Measurements from ENCODE around the gene TUBGCP6.

DNA sequence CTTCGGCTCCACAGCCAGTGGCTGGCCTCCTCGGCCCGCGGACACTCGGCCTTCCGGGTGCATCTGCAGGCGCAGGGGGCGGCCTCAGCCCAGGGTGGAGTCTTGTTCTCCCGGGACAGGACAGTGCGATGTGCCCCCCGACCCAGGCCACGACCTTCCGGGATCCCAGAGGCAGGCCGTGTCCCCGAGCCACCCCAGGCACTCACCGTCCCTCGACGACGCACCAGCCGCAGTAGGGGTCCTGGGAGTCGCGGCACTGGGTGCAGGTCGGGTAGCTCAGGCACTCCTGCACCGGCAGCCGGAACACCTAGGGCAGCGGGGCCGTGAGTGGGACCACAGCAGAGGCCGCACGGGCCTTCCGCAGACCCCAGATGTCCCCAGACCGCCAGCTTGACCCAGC, 42.9 kb upstream of the TUBGCP6 start:
- no peak for TF ChIP-seq POLR2A (IDR thresholded peaks at IDR 0.05)
- TF ChIP-seq, protein P1, sequence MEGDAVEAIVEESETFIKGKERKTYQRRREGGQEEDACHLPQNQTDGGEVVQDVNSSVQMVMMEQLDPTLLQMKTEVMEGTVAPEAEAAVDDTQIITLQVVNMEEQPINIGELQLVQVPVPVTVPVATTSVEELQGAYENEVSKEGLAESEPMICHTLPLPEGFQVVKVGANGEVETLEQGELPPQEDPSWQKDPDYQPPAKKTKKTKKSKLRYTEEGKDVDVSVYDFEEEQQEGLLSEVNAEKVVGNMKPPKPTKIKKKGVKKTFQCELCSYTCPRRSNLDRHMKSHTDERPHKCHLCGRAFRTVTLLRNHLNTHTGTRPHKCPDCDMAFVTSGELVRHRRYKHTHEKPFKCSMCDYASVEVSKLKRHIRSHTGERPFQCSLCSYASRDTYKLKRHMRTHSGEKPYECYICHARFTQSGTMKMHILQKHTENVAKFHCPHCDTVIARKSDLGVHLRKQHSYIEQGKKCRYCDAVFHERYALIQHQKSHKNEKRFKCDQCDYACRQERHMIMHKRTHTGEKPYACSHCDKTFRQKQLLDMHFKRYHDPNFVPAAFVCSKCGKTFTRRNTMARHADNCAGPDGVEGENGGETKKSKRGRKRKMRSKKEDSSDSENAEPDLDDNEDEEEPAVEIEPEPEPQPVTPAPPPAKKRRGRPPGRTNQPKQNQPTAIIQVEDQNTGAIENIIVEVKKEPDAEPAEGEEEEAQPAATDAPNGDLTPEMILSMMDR (IDR thresholded peaks at IDR 0.05), result no peak
